ENCODE measurements around the gene KLRF2.

- no peak for TF ChIP-seq CTCF (IDR thresholded peaks at IDR 0.05)
- no peak for TF ChIP-seq POLR2A (IDR thresholded peaks at IDR 0.05)
These were observed 28.4 kb downstream of the KLRF2 start for GRCh38 chr12:9909724-9910123.

Data from lower leg skin (tissue), 3 donors.